Measurements from ENCODE around the gene CSPG4.
"Not testable (repeated sequence)": the region's sequence is repeated elsewhere in the genome, so short reads cannot be mapped to it uniquely, and the experiment has no call there.

DNA sequence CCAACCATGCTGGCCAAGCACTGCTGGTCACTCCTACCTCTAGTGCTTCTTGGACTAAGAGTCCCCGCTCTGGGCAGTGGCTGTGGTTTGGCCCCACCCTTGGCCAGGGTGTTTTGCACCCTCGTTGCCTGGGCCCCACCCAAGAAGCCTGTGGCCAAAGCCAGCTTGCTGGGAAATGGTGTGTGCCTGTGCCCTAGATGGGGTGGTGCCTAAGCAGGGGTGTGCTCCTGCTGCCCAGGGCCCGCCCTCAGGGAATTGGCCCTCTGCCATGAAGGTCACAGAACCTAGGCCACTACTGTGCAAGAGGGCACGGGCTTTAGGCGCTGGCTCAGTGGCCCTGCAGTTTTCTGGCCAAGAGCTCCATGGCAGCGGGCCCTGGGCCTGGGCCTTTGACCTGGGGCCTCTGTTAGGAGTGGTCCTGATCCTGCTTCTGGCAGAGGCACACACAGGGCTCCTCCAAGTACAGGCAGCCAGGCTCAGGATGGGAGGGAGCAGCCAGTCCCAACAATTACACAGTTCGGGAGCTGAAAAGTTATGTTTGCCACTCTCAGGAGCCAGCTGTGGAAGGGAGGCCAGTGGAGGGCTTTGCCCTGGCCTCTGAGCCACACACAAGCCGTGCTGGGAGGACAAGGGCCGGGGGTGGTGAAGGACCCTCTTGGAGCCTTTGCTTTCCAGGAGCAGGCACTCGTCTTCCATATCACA, 3.8 kb upstream of the CSPG4 start:
- not testable (repeated sequence) for TF ChIP-seq EP300 (IDR thresholded peaks at IDR 0.05; ENCODE audit: low read depth)
- TF ChIP-seq, protein P1, sequence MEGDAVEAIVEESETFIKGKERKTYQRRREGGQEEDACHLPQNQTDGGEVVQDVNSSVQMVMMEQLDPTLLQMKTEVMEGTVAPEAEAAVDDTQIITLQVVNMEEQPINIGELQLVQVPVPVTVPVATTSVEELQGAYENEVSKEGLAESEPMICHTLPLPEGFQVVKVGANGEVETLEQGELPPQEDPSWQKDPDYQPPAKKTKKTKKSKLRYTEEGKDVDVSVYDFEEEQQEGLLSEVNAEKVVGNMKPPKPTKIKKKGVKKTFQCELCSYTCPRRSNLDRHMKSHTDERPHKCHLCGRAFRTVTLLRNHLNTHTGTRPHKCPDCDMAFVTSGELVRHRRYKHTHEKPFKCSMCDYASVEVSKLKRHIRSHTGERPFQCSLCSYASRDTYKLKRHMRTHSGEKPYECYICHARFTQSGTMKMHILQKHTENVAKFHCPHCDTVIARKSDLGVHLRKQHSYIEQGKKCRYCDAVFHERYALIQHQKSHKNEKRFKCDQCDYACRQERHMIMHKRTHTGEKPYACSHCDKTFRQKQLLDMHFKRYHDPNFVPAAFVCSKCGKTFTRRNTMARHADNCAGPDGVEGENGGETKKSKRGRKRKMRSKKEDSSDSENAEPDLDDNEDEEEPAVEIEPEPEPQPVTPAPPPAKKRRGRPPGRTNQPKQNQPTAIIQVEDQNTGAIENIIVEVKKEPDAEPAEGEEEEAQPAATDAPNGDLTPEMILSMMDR (IDR thresholded peaks at IDR 0.05) = not testable (repeated sequence)
